HCT116 (cell line): ENCODE data around the gene HIVEP3. TPM values are rescaled to one million over a fixed set of nuclear protein-coding genes. Genes with fewer than 3 reads are reported as not detected.

Experiments
- ATAC-seq: fragments of 200-7000 bp; cut with Tn5 transposase; 2 replicates; pipeline ENCODE4 v1.9.1; 2020; ENCODE audit warnings: mild to moderate bottlenecking, moderate library complexity
- BruUV-seq: library from RNA; stranded (reverse); fragments of 400-500 nt; replicated peaks from 2 replicates; lab custom pipeline; 2021; lab: Mats Ljungman, UMichigan
- CTCF ChIA-PET: fragments of 300-600 bp; sonication (Branson Sonifier 250); formaldehyde crosslinking; loops from one replicate; lab custom pipeline; 2021; ENCODE audit warnings: antibody characterized with exemption; lab: Charles Lee
- POLR2A ChIA-PET: fragments of 300-600, 350-600 bp; sonication (Branson Sonifier 250); formaldehyde crosslinking; loops from one replicate; lab custom pipeline; 2021; ENCODE audit warnings: antibody characterized with exemption; lab: Charles Lee
- RAD21 ChIA-PET, 2 experiments: fragments of 300-600 bp; sonication (Branson Sonifier 250); formaldehyde crosslinking; loops; one replicate each; lab custom pipeline; 2023; ENCODE audit warnings: low total read pairs in 2 of 2; ENCODE audit not compliant: uncharacterized antibody in 2 of 2, unreplicated experiment in 2 of 2, low non-redundant PET in 1 of 2; lab: Charles Lee
- DNase-seq: peaks from one replicate; pipeline ENCODE4 v3.0.0-alpha.2; 2010; ENCODE audit warnings: low read depth, low spot score
- H2AFZ ChIP-seq: fragments of 200-600 bp; shearing (Covaris generic), sonication (generic); 2 replicates; pipeline ENCODE4 v1.6.1; 2017; ENCODE audit warnings: low read depth, mixed run types, mixed read lengths, antibody characterized with exemption, low read length; ENCODE audit not compliant: poor library complexity, severe bottlenecking
- H3K27ac ChIP-seq: 2 replicates; pipeline ENCODE4 v1.5.1; 2012; ENCODE audit warnings: low read depth, low read length
- H3K27me3 ChIP-seq: fragments of 200-600 bp; sonication (generic); 2 replicates; pipeline ENCODE4 v1.6.1; 2016; ENCODE audit warnings: mixed run types, low read length, mixed read lengths; ENCODE audit not compliant: insufficient read depth
- H3K36me3 ChIP-seq, 2 experiments: fragments of 200-500 bp in 1 of 2; fragments of 200-600 bp in 1 of 2; sonication (Bioruptor generic) in 1 of 2; sonication (generic) in 1 of 2; 2 replicates each; pipeline versions ENCODE4 v1.5.1 to v1.6.1; 2014 to 2016; ENCODE audit warnings: low read length in 2 of 2, inconsistent platforms in 1 of 2, mixed read lengths in 1 of 2, mixed run types in 1 of 2; ENCODE audit not compliant: insufficient read depth in 2 of 2, control insufficient read depth in 1 of 2
- H3K4me1 ChIP-seq, 2 experiments: fragments of 200-600 bp in 1 of 2; sonication (generic) in 1 of 2; 2 replicates each; pipeline versions ENCODE4 v1.5.1 to v1.6.1; 2012 to 2017; ENCODE audit warnings: low read length in 2 of 2, inconsistent platforms in 1 of 2, mild to moderate bottlenecking in 1 of 2, mixed read lengths in 1 of 2, mixed run types in 1 of 2, moderate library complexity in 1 of 2; ENCODE audit not compliant: insufficient read depth in 2 of 2, control insufficient read depth in 1 of 2
- H3K4me2 ChIP-seq: fragments of 200-600 bp; sonication (generic); 2 replicates; pipeline ENCODE4 v1.6.1; 2017; ENCODE audit warnings: mixed run types, low read length, mixed read lengths
- H3K4me3 ChIP-seq, 2 experiments: fragments of 200-600 bp in 1 of 2; sonication (generic) in 1 of 2; replicated peaks in 1 of 2; 2 replicates each; pipeline ENCODE4 v1.5.1; 2011 to 2016; ENCODE audit warnings: low read length in 2 of 2, control low read depth in 1 of 2, low read depth in 1 of 2, mild to moderate bottlenecking in 1 of 2, mixed read lengths in 1 of 2, mixed run types in 1 of 2
- H3K79me2 ChIP-seq: fragments of 200-600 bp; sonication (generic); 2 replicates; pipeline ENCODE4 v1.6.1; 2017; ENCODE audit warnings: mild to moderate bottlenecking, mixed run types, low read length, moderate library complexity, mixed read lengths; ENCODE audit not compliant: insufficient read depth
- H3K9ac ChIP-seq: fragments of 200-600 bp; sonication (generic); 2 replicates; pipeline ENCODE4 v1.6.1; 2016; ENCODE audit warnings: low read length, mixed read lengths
- H3K9me2 ChIP-seq: fragments of 200-600 bp; sonication (generic), shearing (Covaris generic); 2 replicates; pipeline ENCODE4 v1.6.1; 2017; ENCODE audit warnings: mixed run types, mild to moderate bottlenecking, moderate library complexity; ENCODE audit not compliant: insufficient read depth
- H3K9me3 ChIP-seq, 2 experiments: fragments of 200-500 bp in 1 of 2; fragments of 200-600 bp in 1 of 2; sonication (Bioruptor generic) in 1 of 2; sonication (generic) in 1 of 2; 2 replicates each; pipeline ENCODE4 v1.6.1; 2014 to 2017; ENCODE audit warnings: low read length in 2 of 2, mixed read lengths in 2 of 2, inconsistent platforms in 1 of 2, low read depth in 1 of 2, mild to moderate bottlenecking in 1 of 2, mixed run types in 1 of 2, moderate library complexity in 1 of 2; ENCODE audit not compliant: control insufficient read depth in 1 of 2, insufficient read depth in 1 of 2
- H4K20me1 ChIP-seq: fragments of 200-600 bp; sonication (generic), shearing (Covaris generic); 2 replicates; pipeline ENCODE4 v1.6.1; 2017; ENCODE audit warnings: mixed run types, mild to moderate bottlenecking, moderate library complexity; ENCODE audit not compliant: insufficient read depth
- ATF3 ChIP-seq: IDR thresholded peaks from 2 replicates; pipeline ENCODE4 v1.6.1; 2012
- CBX3 ChIP-seq: IDR thresholded peaks from 2 replicates; pipeline ENCODE4 v1.6.1; 2012; ENCODE audit warnings: low read depth
- CEBPB ChIP-seq: IDR thresholded peaks from 2 replicates; pipeline ENCODE4 v1.6.1; 2012; ENCODE audit warnings: low read depth
- CTCF ChIP-seq, 3 experiments: fragments of 200-600 bp in 1 of 3; sonication (generic) in 1 of 3; IDR thresholded peaks in 2 of 3; conservative IDR thresholded peaks in 1 of 3; 2 replicates each; pipeline ENCODE4 v1.5.1; 2012 to 2017; ENCODE audit warnings: low read depth in 2 of 3, low read length in 2 of 3, antibody characterized with exemption in 1 of 3, borderline replicate concordance in 1 of 3, control low read depth in 1 of 3, mild to moderate bottlenecking in 1 of 3, mixed read lengths in 1 of 3, mixed run types in 1 of 3, moderate library complexity in 1 of 3; ENCODE audit not compliant: insufficient read depth in 1 of 3
- EGR1 ChIP-seq: IDR thresholded peaks from 2 replicates; pipeline ENCODE4 v1.6.1; 2012; ENCODE audit warnings: low read depth
- ELF1 ChIP-seq: IDR thresholded peaks from 2 replicates; pipeline ENCODE4 v1.6.1; 2012; ENCODE audit warnings: low read depth, borderline replicate concordance
- EZH2 ChIP-seq: fragments of 200-600 bp; sonication (generic); IDR thresholded peaks from 2 replicates; pipeline ENCODE4 v1.6.1; 2017; ENCODE audit warnings: antibody characterized with exemption, mixed run types
- EZH2phosphoT487 ChIP-seq: fragments of 200-600 bp; IDR thresholded peaks from 2 replicates; pipeline ENCODE4 v1.6.1; 2018; ENCODE audit warnings: antibody characterized with exemption, borderline replicate concordance
- FOSL1 ChIP-seq: IDR thresholded peaks from 2 replicates; pipeline ENCODE4 v1.6.1; 2012; ENCODE audit warnings: low read depth
- JUND ChIP-seq: IDR thresholded peaks from 2 replicates; pipeline ENCODE4 v1.6.1; 2012
- MAX ChIP-seq: IDR thresholded peaks from 2 replicates; pipeline ENCODE4 v1.6.1; 2012
- POLR2A ChIP-seq: IDR thresholded peaks from 2 replicates; pipeline ENCODE4 v1.7.0; 2011; ENCODE audit warnings: borderline replicate concordance; ENCODE audit not compliant: insufficient read depth, insufficient read length; ENCODE audit errors: extremely low read depth
- POLR2AphosphoS5 ChIP-seq: IDR thresholded peaks from 2 replicates; pipeline ENCODE4 v1.6.1; 2011; ENCODE audit warnings: mild to moderate bottlenecking, low read depth, low read length, moderate library complexity
- RAD21 ChIP-seq: IDR thresholded peaks from 2 replicates; pipeline ENCODE4 v1.6.1; 2012; ENCODE audit warnings: low read depth, mild to moderate bottlenecking
- SIN3A ChIP-seq: IDR thresholded peaks from 2 replicates; pipeline ENCODE4 v1.6.1; 2012; ENCODE audit warnings: low read depth
- SP1 ChIP-seq: IDR thresholded peaks from 2 replicates; pipeline ENCODE4 v1.6.1; 2012; ENCODE audit warnings: low read depth
- SRF ChIP-seq: IDR thresholded peaks from 2 replicates; pipeline ENCODE4 v1.6.1; 2012; ENCODE audit warnings: low read depth
- ZFX ChIP-seq: fragments of 450-650 bp; IDR thresholded peaks from 2 replicates; pipeline ENCODE4 v1.6.1; 2017
- ZNF274 ChIP-seq: fragments of 200-500 bp; sonication (Bioruptor generic); IDR thresholded peaks from 2 replicates; pipeline ENCODE4 v1.6.1; 2014; ENCODE audit warnings: mild to moderate bottlenecking, low read depth, low read length, inconsistent platforms
- intact Hi-C: fragments of 100-400 bp; cut with micrococcal nuclease; formaldehyde crosslinking; loops from 2 replicates; pipeline ENCODE4 v1.10.0; 2022
- total RNA-seq: library from RNA; stranded (reverse); gene quantifications from one replicate; pipeline ENCODE4 v1.2.1, GENCODE V29; 2021; ENCODE audit not compliant: unreplicated experiment

Gene HIVEP3
- total RNA-seq, 1 experiment from 2014 or later, result 7.1 TPM

- intact Hi-C loops, result no loop called here
- H3K9me3 ChIP-seq, result no peaks in the 10 kb centered on the region
- H3K27me3 ChIP-seq, result no peaks in the 10 kb centered on the region
- H3K27ac ChIP-seq, result no peak overlapping the region
- H3K36me3 ChIP-seq, result no peaks in the 10 kb centered on the region
- POLR2A ChIA-PET, result interaction anchor here (0.9 kb wide), 1 partner anchor 24 kb away, joined by 4 read pairs; no protein-coding TSS in a partner anchor
- H3K79me2 ChIP-seq, result no peaks in the 10 kb centered on the region
- H3K4me2 ChIP-seq, result no peak overlapping the region
- no peak overlapping the region for H3K4me3 ChIP-seq
- no peaks in the 10 kb centered on the region for H4K20me1 ChIP-seq
- DNase-seq (no peak), ATAC-seq (no peak)
- no peak overlapping the region for H3K9ac ChIP-seq
- TF ChIP-seq FOSL1 (no peak), EGR1 (no peak), ZNF274 (no peak), SIN3A (no peak)
- H2AFZ ChIP-seq, result no peak overlapping the region
- CTCF ChIA-PET, result no interaction called here
- BruUV-seq, result no TSS peak
- RAD21 ChIA-PET, result interaction anchor here in 1 of 2 experiments (0.6 kb wide), 1 partner anchor 16 kb away, joined by 3 read pairs; no protein-coding TSS in a partner anchor
- peaks cover 0 to 11% of the 10 kb centered on the region in 2 experiments; a peak in 1 of 4 replicates for H3K4me1 ChIP-seq
- no peaks in the 10 kb centered on the region for H3K9me2 ChIP-seq
Observed at GRCh38 chr1:41640756-41641474, 277.8 kb downstream of the HIVEP3 start.

GRCh38 chr1:41640141-41640751, 278.5 kb downstream of the HIVEP3 start:
- no peaks in the 10 kb centered on the region for H3K9me3 ChIP-seq
- no peak overlapping the region for H3K27ac ChIP-seq
- ChIA-PET POLR2A (interaction anchor here (0.9 kb wide), 1 partner anchor 25 kb away, joined by 4 read pairs; no protein-coding TSS in a partner anchor), RAD21 (interaction anchor here in 1 of 2 experiments (0.6 kb wide), 1 partner anchor 15 kb away, joined by 3 read pairs; no protein-coding TSS in a partner anchor), CTCF (no interaction called here)
- no peaks in the 10 kb centered on the region for H3K79me2 ChIP-seq
- no peak for DNase-seq
- H2AFZ ChIP-seq, result no peak overlapping the region
- no TSS peak for BruUV-seq
- H3K27me3 ChIP-seq, result no peaks in the 10 kb centered on the region
- H3K4me1 ChIP-seq, result peaks cover 0 to 11% of the 10 kb centered on the region in 2 experiments; a peak in 1 of 4 replicates
- no peak overlapping the region for H3K9ac ChIP-seq
- no peak overlapping the region for H3K4me2 ChIP-seq
- H4K20me1 ChIP-seq, result no peaks in the 10 kb centered on the region
- ATAC-seq, result no peak
- intact Hi-C loops, result no loop called here
- no peaks in the 10 kb centered on the region for H3K9me2 ChIP-seq
- no peak overlapping the region for H3K4me3 ChIP-seq
- H3K36me3 ChIP-seq, result no peaks in the 10 kb centered on the region
- TF ChIP-seq EZH2phosphoT487, result no peak
- no peak for TF ChIP-seq JUND
- TF ChIP-seq MAX, result no peak
- no peak for TF ChIP-seq SIN3A
- TF ChIP-seq ZFX, result no peak
- TF ChIP-seq RAD21, result no peak
- no peak for TF ChIP-seq ATF3
- TF ChIP-seq ZNF274, result no peak
- no peak for TF ChIP-seq ELF1
- no peak for TF ChIP-seq POLR2AphosphoS5
- TF ChIP-seq FOSL1, result no peak
- no peak for TF ChIP-seq EZH2
- no peak for TF ChIP-seq EGR1
- no peak for TF ChIP-seq CBX3
- no peak for TF ChIP-seq POLR2A
- no peak for TF ChIP-seq CTCF (IDR thresholded peaks at IDR 0.05 in 2 of 3, conservative IDR thresholded peaks at IDR 0.05 in 1 of 3; ENCODE audit: borderline replicate concordance in 1 of 3, insufficient read depth in 1 of 3, low read depth in 2 of 3, low read length in 2 of 3)
- no peak for TF ChIP-seq CEBPB
- no peak for TF ChIP-seq SRF
- no peak for TF ChIP-seq SP1
